Measurements from ENCODE around the gene ATP9B.

ATP9B gene

DNA sequence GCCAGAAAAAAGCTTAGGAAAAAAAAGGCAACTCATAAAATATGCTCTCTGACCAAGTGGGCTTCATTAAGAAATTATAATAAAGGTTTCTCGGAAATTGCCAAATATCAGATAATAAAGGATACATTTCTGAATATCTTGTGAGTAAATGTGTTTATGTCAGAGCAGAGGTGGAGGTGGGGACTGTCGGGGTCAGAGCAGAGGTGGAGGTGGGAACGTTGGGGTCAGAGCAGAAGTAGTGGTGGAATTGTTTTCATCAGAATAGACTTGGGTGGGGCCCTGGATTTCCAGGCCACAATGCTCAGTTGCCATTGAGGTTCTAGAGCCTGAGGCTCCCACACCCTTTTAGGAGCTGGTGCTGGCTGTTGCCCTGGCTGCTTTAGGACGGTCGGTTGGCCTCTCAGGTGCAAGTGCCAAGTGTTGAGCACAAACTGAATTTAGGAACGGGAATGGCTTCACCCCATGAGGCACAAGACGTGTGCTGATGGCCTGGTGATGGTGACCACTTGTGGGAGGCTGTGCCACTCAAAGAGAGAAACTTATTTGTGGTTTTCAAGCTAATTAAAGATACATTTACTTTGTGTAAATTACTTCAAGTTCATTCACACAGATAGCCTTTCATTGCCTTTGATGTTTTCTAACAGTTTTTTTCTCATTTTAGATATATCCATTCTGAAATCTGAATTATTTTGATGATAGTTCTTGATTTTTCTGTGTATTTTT is 131.5 kb downstream of the ATP9B start:
- H3K9ac ChIP-seq (ENCODE audit: low read length) = no peak overlapping the region
- H3K9me3 ChIP-seq (ENCODE audit: control insufficient read depth, low read length) = no peaks in the 10 kb centered on the region
- no peak for DNase-seq (ENCODE audit: low read depth)
- H3K4me1 ChIP-seq (ENCODE audit: control insufficient read depth, insufficient read depth, low read length) = peaks cover 6% of the 10 kb centered on the region
- H3K27me3 ChIP-seq (replicated peaks; ENCODE audit: control insufficient read depth, insufficient read depth, low read length) = no peaks in the 10 kb centered on the region
- no peak overlapping the region for H3K4me3 ChIP-seq (ENCODE audit: low read length)
- peaks cover 5% of the 10 kb centered on the region for H3K36me3 ChIP-seq (ENCODE audit: control insufficient read depth, insufficient read depth, low read length, severe bottlenecking)

DNA sequence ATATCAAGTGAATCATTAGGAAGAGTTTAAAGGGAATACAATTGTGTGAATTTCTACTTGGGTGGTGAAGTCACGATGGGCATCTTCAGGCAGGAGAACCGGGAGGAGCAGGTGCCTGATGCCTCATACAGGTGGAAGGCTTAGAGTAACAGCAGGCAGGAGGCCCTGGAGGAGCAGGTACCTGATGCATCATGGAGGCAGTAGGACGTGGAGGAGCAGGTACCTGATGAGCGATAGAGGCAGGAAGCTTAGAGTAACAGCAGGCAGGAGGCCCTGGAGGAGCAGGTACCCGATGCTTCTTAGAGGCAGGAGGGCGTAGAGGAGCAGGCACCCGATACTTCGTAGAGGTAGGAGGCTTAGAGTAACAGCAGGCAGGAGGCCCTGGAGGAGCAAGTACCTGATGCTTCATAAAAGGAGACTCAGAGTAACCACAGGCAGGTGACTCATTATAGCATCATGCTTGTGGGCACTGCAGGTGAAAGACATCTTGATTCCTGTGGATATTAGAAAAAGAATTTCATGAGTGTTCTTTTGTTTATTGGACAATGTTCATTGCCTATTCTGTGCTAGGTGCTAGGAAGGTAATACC is 133.9 kb downstream of the ATP9B start:
- Histone ChIP-seq H3K4me1 (ENCODE audit: control insufficient read depth, insufficient read depth, low read length) (peaks cover 6% of the 10 kb centered on the region), H3K36me3 (ENCODE audit: control insufficient read depth, insufficient read depth, low read length, severe bottlenecking) (peaks cover 13% of the 10 kb centered on the region), H3K4me3 (ENCODE audit: low read length) (no peak overlapping the region), H3K9me3 (ENCODE audit: control insufficient read depth, low read length) (no peaks in the 10 kb centered on the region), H3K9ac (ENCODE audit: low read length) (no peak overlapping the region), H3K27me3 (replicated peaks; ENCODE audit: control insufficient read depth, insufficient read depth, low read length) (no peaks in the 10 kb centered on the region)
- DNase-seq (ENCODE audit: low read depth) = no peak

DNA sequence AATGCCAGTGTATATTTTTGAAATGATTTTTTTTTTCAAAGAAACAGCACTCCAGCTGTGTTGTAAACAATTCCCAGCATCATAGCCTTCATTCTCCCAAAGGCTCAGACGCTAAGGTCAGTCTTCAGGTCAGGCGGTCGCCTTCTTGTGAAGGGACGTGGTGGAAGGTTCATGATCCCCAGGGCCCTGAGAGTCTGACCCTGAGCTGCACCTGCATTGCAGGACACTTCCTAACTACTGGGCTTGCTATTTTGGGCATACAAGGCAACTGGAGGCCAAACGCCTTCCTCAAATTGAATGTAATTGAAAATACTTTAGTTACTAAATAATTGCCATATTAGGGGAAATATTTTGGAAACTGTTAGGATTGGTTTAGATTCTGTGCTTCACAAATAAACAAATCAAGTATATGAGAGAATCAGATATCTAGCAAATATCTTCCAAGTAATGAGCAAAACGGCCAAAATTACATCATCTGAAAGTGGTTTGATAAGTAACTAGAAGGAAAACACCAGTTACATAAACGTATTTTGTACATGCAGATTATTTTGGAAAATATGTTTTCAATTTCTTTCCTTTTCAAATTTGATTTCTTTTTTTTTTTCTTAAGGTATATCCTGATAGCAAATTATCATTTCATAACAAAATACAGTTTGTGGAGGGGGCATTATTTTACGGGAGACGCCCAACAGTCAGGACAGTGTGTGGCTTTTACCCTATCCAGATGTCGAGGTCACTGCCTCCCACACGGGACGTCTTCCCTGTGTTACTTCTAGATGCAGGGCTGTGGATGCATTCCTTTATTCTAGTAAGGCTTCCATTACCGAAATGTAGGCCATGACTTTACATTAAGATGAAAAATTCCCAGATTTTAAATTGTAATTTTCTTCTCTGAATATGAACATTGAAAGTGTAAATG is 136.0 kb downstream of the ATP9B start:
- Histone ChIP-seq H3K4me1 (ENCODE audit: control insufficient read depth, insufficient read depth, low read length) (peaks cover 6% of the 10 kb centered on the region), H3K36me3 (ENCODE audit: control insufficient read depth, insufficient read depth, low read length, severe bottlenecking) (peaks cover 20% of the 10 kb centered on the region), H3K27me3 (replicated peaks; ENCODE audit: control insufficient read depth, insufficient read depth, low read length) (no peaks in the 10 kb centered on the region), H3K9ac (ENCODE audit: low read length) (no peak overlapping the region), H3K9me3 (ENCODE audit: control insufficient read depth, low read length) (no peaks in the 10 kb centered on the region), H3K4me3 (ENCODE audit: low read length) (no peak overlapping the region)
- no peak for DNase-seq (ENCODE audit: low read depth)

DNA sequence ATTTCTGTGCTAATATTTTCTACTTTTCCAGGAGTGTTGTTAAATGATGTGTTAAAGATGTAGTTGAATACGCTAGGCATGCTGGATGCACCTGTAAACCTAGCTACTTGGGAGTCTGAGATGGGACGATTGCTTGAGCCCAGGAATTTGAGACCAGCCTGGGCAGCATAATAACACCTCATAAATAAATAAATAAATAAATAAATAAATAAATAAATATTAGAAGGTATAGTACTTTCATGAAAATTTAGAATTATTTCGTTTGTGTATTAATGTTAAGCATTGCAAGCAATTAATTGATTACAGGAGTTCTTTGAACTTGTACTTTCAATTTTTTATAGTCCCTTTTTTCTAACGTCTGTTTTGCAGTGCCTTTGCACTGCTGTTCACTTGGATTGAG is 137.2 kb downstream of the ATP9B start:
- H3K36me3 ChIP-seq (ENCODE audit: control insufficient read depth, insufficient read depth, low read length, severe bottlenecking) = peaks cover 20% of the 10 kb centered on the region
- H3K4me3 ChIP-seq (ENCODE audit: low read length) = no peak overlapping the region
- no peaks in the 10 kb centered on the region for H3K9me3 ChIP-seq (ENCODE audit: control insufficient read depth, low read length)
- H3K27me3 ChIP-seq (replicated peaks; ENCODE audit: control insufficient read depth, insufficient read depth, low read length) = no peaks in the 10 kb centered on the region
- peaks cover 6% of the 10 kb centered on the region for H3K4me1 ChIP-seq (ENCODE audit: control insufficient read depth, insufficient read depth, low read length)
- H3K9ac ChIP-seq (ENCODE audit: low read length) = no peak overlapping the region
- DNase-seq (ENCODE audit: low read depth) = no peak

DNA sequence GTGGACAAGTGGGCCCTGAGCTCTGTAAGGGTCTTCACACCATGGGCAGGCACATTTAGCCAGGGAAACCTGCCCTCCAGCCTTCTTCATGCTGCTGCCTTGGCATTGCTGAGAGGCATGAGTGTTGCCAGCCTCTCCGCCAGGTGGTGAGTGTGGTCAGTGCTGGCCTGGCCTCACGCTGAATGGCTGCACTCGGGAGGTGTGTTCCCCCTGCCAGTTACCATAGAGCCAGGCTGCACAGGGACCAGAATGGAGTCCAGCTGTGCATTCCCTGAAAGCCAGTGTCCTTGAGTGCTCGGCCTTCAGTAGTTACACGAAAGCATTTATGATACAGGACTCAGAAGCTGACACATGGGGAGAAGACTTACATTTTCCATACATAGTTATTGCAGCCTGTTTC is 139.7 kb downstream of the ATP9B start:
- H3K27me3 ChIP-seq (replicated peaks; ENCODE audit: control insufficient read depth, insufficient read depth, low read length) = no peaks in the 10 kb centered on the region
- no peak overlapping the region for H3K9ac ChIP-seq (ENCODE audit: low read length)
- peaks cover 13% of the 10 kb centered on the region for H3K4me1 ChIP-seq (ENCODE audit: control insufficient read depth, insufficient read depth, low read length)
- H3K9me3 ChIP-seq (ENCODE audit: control insufficient read depth, low read length) = no peaks in the 10 kb centered on the region
- no peak for DNase-seq (ENCODE audit: low read depth)
- H3K36me3 ChIP-seq (ENCODE audit: control insufficient read depth, insufficient read depth, low read length, severe bottlenecking) = peaks cover 20% of the 10 kb centered on the region
- H3K4me3 ChIP-seq (ENCODE audit: low read length) = no peak overlapping the region

DNA sequence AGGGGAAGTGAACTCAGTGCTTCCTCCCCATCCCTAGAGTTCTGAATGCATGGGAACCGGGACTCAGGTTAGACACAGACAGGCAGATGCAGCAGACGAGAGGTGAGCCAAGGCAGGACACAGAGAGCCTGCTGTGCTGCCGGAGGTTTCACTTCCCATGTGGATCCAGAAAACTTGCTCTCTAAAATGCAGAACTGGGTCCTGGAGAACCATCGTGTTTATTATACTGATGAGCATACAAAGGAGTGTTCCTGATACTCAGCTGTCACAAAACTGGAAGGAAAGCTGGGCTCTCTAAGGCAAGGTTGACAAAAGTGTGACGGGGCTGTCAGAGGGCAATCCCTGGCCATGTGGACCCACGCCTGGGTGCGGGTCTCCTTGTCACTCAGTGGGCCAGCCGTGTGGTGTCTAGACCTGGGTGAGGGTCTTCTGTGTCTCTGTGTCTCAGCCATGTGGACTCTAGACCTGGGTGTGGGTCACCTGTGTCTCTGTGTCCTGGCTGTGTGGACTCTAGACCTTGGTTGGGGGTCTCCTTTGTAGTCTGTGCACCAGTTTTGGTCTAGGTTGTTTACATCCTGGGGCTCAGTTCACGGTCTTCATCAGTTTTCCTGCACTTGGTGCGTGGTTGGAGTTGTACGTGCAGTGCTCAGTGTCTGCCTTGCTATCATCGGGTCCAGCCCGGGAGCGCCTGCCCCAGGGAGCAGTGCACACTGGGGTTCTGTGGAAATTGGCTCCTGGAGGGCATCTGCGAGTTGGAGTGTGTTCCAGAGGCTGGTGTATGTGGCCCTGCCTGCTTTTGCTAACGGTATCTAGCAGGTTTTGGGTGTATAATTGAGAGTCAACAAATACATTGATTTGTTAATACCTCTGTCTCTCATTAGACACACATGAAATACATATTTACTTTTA is 141.1 kb downstream of the ATP9B start:
- no peak overlapping the region for H3K9ac ChIP-seq (ENCODE audit: low read length)
- DNase-seq (ENCODE audit: low read depth) = no peak
- peaks cover 20% of the 10 kb centered on the region for H3K36me3 ChIP-seq (ENCODE audit: control insufficient read depth, insufficient read depth, low read length, severe bottlenecking)

DNA sequence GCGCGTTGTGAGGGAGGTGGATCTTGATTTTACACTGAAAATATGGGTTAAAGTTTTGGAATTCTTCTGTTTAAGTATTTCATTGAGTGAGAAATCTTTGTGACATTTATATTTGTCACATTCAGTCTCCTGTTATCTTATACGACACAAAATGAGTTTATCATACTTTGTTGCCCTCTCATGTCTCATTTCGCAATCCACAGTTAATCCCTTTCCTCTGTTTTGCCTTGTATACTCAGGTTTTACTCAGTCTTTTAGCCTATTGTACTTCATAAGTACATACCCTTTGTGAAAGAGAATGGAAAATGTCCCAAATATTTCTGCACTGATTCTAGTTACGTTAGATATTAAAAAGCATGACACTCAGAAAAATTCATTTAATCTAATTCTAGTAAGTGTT is 142.7 kb downstream of the ATP9B start:
- DNase-seq (ENCODE audit: low read depth) = peak; percentile 45
- Histone ChIP-seq H3K9me3 (ENCODE audit: control insufficient read depth, low read length) (no peaks in the 10 kb centered on the region), H3K9ac (ENCODE audit: low read length) (no peak overlapping the region), H3K4me1 (ENCODE audit: control insufficient read depth, insufficient read depth, low read length) (peaks cover 7% of the 10 kb centered on the region), H3K27me3 (replicated peaks; ENCODE audit: control insufficient read depth, insufficient read depth, low read length) (no peaks in the 10 kb centered on the region), H3K36me3 (ENCODE audit: control insufficient read depth, insufficient read depth, low read length, severe bottlenecking) (peaks cover 17% of the 10 kb centered on the region), H3K4me3 (ENCODE audit: low read length) (no peak overlapping the region)

More for the DNA sequence above, 141.1 kb downstream of the ATP9B start:
- Histone ChIP-seq H3K9me3 (ENCODE audit: control insufficient read depth, low read length) (no peaks in the 10 kb centered on the region), H3K27me3 (replicated peaks; ENCODE audit: control insufficient read depth, insufficient read depth, low read length) (no peaks in the 10 kb centered on the region), H3K4me3 (ENCODE audit: low read length) (no peak overlapping the region), H3K4me1 (ENCODE audit: control insufficient read depth, insufficient read depth, low read length) (peaks cover 7% of the 10 kb centered on the region)

DNA sequence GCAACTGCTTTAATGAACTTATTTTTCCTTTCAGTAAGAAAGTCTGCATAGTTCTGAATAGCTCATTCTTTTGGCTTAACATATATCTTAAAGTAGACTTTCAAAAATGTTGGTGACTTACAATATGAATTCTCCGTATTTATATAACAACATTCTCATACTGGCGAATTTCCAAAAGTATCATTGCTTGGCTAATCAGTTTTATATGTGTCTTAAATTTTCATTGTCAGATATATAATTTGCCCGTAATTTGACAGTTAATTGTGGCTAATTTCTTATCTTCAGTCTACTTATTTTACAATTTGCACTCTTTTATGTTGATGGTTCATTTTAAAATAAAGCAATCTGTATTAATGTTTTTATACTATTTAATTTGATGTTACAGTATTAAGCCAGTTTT is 144.9 kb downstream of the ATP9B start:
- peaks cover 8% of the 10 kb centered on the region for H3K36me3 ChIP-seq (ENCODE audit: control insufficient read depth, insufficient read depth, low read length, severe bottlenecking)
- no peak overlapping the region for H3K4me3 ChIP-seq (ENCODE audit: low read length)
- no peaks in the 10 kb centered on the region for H3K9me3 ChIP-seq (ENCODE audit: control insufficient read depth, low read length)
- H3K9ac ChIP-seq (ENCODE audit: low read length) = no peak overlapping the region
- peaks cover 7% of the 10 kb centered on the region for H3K4me1 ChIP-seq (ENCODE audit: control insufficient read depth, insufficient read depth, low read length)
- DNase-seq (ENCODE audit: low read depth) = no peak
- no peaks in the 10 kb centered on the region for H3K27me3 ChIP-seq (replicated peaks; ENCODE audit: control insufficient read depth, insufficient read depth, low read length)

DNA sequence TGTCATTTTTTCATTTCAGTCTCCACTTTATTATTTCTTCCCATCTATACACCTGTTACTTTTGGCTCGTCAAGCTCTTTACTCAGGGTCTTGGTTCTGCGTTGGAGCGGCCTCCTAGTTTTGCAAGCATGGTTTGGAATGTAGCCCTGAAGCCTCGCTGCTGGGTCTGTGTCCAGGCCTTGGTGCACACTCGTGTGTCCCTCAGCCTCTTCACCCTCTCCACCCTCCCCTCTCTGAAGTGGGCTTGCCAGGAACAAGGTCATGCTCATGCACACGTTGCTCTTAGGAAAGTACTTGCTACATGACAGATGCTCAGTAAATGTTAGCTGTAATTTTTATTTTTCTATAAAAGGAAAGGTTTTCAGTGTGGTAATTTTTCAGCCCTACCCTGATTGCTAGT is 147.0 kb downstream of the ATP9B start:
- Histone ChIP-seq H3K4me3 (ENCODE audit: low read length) (no peak overlapping the region), H3K36me3 (ENCODE audit: control insufficient read depth, insufficient read depth, low read length, severe bottlenecking) (peaks cover 5% of the 10 kb centered on the region), H3K9me3 (ENCODE audit: control insufficient read depth, low read length) (no peaks in the 10 kb centered on the region), H3K9ac (ENCODE audit: low read length) (no peak overlapping the region), H3K27me3 (replicated peaks; ENCODE audit: control insufficient read depth, insufficient read depth, low read length) (no peaks in the 10 kb centered on the region), H3K4me1 (ENCODE audit: control insufficient read depth, insufficient read depth, low read length) (peaks cover 7% of the 10 kb centered on the region)
- DNase-seq (ENCODE audit: low read depth) = no peak

DNA sequence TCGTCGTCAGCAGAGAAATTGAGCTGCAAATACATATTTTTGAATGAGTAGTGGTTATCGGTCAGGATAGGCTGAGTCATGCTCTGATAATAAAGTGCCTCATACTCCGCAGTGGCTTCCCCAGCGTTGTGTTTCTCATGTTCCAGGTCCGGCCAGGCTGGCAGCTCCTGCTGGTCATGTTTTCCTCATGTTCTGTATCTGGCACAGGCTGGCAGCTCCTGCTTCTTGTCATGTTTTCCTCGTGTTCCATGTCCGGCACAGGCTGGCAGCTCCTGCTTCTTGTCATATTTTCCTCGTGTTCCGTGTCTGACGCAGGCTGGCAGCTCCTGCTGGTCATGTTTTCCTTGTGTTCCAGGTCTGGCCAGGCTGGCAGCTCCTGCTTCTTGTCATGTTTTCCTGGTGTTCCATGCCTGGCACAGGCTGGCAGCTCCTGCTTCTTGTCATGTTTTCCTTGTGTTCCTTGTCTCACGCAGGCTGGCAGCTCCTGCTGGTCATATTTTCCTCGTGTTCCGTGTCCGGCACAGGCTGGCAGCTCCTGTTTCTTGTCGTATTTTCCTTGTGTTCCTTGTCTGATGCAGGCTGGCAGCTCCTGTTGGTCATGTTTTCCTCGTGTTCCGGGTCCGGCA is 148.9 kb downstream of the ATP9B start:
- Histone ChIP-seq H3K27me3 (replicated peaks; ENCODE audit: control insufficient read depth, insufficient read depth, low read length) (no peaks in the 10 kb centered on the region), H3K4me3 (ENCODE audit: low read length) (no peak overlapping the region), H3K36me3 (ENCODE audit: control insufficient read depth, insufficient read depth, low read length, severe bottlenecking) (peaks cover 5% of the 10 kb centered on the region), H3K9me3 (ENCODE audit: control insufficient read depth, low read length) (no peaks in the 10 kb centered on the region), H3K4me1 (ENCODE audit: control insufficient read depth, insufficient read depth, low read length) (no peaks in the 10 kb centered on the region), H3K9ac (ENCODE audit: low read length) (no peak overlapping the region)
- DNase-seq (ENCODE audit: low read depth) = no peak

Data from adipocyte (in vitro differentiated cells).